Skeletal muscle tissue (tissue), 4 donors: ENCODE data around the gene CENPA. TPM values are rescaled to one million over a fixed set of nuclear protein-coding genes. Genes with fewer than 3 reads are reported as not detected.
"Not testable (repeated sequence)": the region's sequence is repeated elsewhere in the genome, so short reads cannot be mapped to it uniquely, and the experiment has no call there.

Experiments
- H3K27ac ChIP-seq: one replicate; pipeline ENCODE4 v1.7.0; 2013; ENCODE audit warnings: mild to moderate bottlenecking, low read depth, low read length, inconsistent platforms
- H3K27me3 ChIP-seq, 3 donors: one replicate each; pipeline ENCODE4 v1.7.0; 2013; ENCODE audit warnings: low read length in 3 of 3; ENCODE audit not compliant: control insufficient read depth in 3 of 3, insufficient read depth in 3 of 3
- H3K36me3 ChIP-seq, 3 donors: one replicate each; pipeline ENCODE4 v1.7.0; 2013; ENCODE audit warnings: low read length in 3 of 3; ENCODE audit not compliant: control insufficient read depth in 3 of 3, insufficient read depth in 3 of 3
- H3K4me1 ChIP-seq, 3 donors: one replicate each; pipeline ENCODE4 v1.7.0; 2013; ENCODE audit warnings: low read length in 3 of 3, mild to moderate bottlenecking in 3 of 3; ENCODE audit not compliant: control insufficient read depth in 3 of 3, insufficient read depth in 3 of 3
- H3K4me3 ChIP-seq, 3 donors: one replicate each; pipeline ENCODE4 v1.7.0; 2013; ENCODE audit warnings: low read length in 3 of 3
- H3K9ac ChIP-seq, 3 donors: one replicate each; pipeline ENCODE4 v1.7.0; 2013; ENCODE audit warnings: low read length in 3 of 3, mild to moderate bottlenecking in 3 of 3, moderate library complexity in 2 of 3, low read depth in 1 of 3
- H3K9me3 ChIP-seq, 3 donors: one replicate each; pipeline ENCODE4 v1.7.0; 2013; ENCODE audit warnings: low read length in 3 of 3; ENCODE audit not compliant: control insufficient read depth in 3 of 3
- total RNA-seq: library from RNA; depleted of rRNA; stranded (reverse); fragments of >200 nt; gene quantifications from one replicate; pipeline ENCODE4 v1.2.3, GENCODE V29; 2014
- donor health status: Osteomylitis.

CENPA gene
- total RNA-seq, 1 donor from 2014 or later: 2.6 TPM

- Histone ChIP-seq H3K36me3 (no peaks in the 10 kb centered on the region), H3K4me1 (no peaks in the 10 kb centered on the region), H3K27ac (no peak overlapping the region), H3K9me3 (no peaks in the 10 kb centered on the region), H3K9ac (no peak overlapping the region), H3K27me3 (no peaks in the 10 kb centered on the region), H3K4me3 (no peak overlapping the region)
Measured at GRCh38 chr2:26745609-26746327, 40.1 kb upstream of the CENPA start.

DNA sequence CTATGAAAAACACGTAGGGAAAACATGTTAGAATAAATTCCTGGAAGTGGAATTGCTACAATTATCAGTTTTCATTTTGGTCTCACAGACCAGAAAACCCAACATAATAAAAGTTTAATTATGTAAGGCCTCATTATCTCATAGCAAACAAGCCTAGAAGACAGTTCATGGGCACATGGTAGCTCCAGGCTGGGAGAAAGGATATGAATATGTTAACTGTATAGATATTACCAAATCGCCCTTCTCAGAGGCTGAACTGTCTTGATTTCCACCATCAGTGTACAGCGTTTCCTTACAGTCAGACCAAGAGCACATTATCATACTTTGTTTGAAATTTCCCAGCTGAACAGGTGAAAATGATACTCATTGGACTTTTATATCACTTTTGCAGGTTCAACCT lies 38.9 kb upstream of the CENPA start:
- H3K4me1 ChIP-seq: no peaks in the 10 kb centered on the region
- H3K27ac ChIP-seq: no peak overlapping the region
- no peaks in the 10 kb centered on the region for H3K36me3 ChIP-seq
- H3K9ac ChIP-seq: no peak overlapping the region
- no peak overlapping the region for H3K4me3 ChIP-seq
- no peaks in the 10 kb centered on the region for H3K9me3 ChIP-seq
- no peaks in the 10 kb centered on the region for H3K27me3 ChIP-seq

DNA sequence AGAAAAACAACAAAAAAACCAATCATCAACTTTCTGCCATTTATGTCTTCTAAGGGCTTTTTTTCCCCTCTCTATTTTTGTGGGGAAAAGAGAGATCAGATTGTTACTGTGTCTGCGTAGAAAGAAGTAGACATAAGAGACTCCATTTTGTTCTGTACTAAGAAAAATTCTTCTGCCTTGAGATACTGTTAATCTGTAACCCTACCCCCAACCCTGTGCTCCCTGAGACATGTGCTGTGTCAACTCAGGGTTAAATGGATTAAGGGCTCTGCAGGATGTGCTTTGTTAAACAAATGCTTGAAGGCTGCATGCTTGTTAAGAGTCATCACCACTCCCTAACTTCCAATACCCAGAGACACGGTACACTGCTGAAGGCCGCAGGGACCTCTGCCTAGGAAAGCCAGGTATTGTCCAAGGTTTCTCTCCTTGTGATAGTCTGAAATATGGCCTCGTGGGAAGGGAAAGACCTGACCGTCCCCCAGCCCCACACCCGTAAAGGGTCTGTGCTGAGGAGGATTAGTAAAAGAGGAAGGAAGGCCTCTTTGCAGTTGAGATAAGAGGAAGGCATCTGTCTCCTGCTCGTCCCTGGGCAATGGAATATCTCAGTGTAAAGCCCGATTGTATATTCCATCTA lies 36.0 kb upstream of the CENPA start:
- not testable (repeated sequence) for H3K4me1 ChIP-seq, H3K27ac ChIP-seq, H3K36me3 ChIP-seq, H3K4me3 ChIP-seq, H3K27me3 ChIP-seq, H3K9me3 ChIP-seq, H3K9ac ChIP-seq

DNA sequence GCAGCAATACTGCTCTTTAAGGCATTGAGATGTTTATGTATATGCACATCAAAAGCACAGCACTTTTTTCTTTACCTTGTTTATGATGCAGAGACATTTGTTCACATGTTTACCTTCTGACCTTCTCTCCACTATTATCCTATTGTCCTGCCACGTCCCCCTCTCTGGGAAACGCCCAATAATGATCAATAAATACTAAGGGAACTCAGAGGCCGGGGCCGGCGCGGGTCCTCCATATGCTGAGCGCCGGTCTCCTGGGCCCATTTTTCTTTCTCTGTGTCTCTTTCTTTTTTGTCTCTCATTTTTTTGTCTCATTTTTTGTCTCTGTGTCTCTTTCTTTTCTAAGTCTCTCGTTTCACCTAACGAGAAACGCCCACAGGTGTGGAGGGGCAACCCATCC lies 35.4 kb upstream of the CENPA start:
- H3K9me3 ChIP-seq, H3K36me3 ChIP-seq, H3K27ac ChIP-seq, H3K4me1 ChIP-seq, H3K9ac ChIP-seq, H3K4me3 ChIP-seq, H3K27me3 ChIP-seq: not testable (repeated sequence)

- no peaks in the 10 kb centered on the region for H3K9me3 ChIP-seq
- H3K27ac ChIP-seq: no peak overlapping the region
- H3K4me3 ChIP-seq: no peak overlapping the region
- H3K9ac ChIP-seq: no peak overlapping the region
- H3K27me3 ChIP-seq: no peaks in the 10 kb centered on the region
- no peaks in the 10 kb centered on the region for H3K36me3 ChIP-seq
- no peaks in the 10 kb centered on the region for H3K4me1 ChIP-seq
Measured at GRCh38 chr2:26752656-26753055, 33.2 kb upstream of the CENPA start.

DNA sequence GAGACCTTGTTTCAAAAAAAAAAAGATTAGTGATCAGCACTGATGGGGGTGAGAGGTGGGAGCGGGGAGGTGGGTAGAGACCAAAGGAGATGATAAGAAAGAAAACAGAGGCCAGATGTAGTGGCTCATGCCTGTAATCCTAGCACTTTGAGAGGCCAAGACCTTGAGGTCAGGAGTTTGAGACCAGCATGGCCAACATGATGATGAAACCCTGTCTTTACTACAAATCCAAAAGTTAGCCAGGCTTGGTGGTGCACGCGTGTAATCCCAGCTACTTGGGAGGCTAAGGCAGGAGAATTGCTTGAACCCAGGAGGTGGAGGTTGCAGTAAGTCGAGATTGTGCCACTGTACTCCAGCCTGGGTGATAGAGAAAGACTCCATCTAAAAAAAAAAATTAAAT lies 31.3 kb upstream of the CENPA start:
- Histone ChIP-seq H3K27ac (no peak overlapping the region), H3K36me3 (no peaks in the 10 kb centered on the region), H3K4me3 (no peak overlapping the region), H3K27me3 (no peaks in the 10 kb centered on the region), H3K4me1 (peaks cover 9 to 10% (median 9%) of the 10 kb centered on the region in 3 donors), H3K9ac (no peak overlapping the region), H3K9me3 (no peaks in the 10 kb centered on the region)

- Histone ChIP-seq H3K4me1 (peaks cover 9 to 10% (median 9%) of the 10 kb centered on the region in 3 donors), H3K27me3 (no peaks in the 10 kb centered on the region), H3K9me3 (no peaks in the 10 kb centered on the region), H3K4me3 (no peak overlapping the region), H3K27ac (no peak overlapping the region), H3K36me3 (no peaks in the 10 kb centered on the region), H3K9ac (no peak overlapping the region)
Measured at GRCh38 chr2:26754972-26755670, 30.7 kb upstream of the CENPA start.

GRCh38 chr2:26756337-26756736 lies 29.5 kb upstream of the CENPA start:
- Histone ChIP-seq H3K4me1 (peaks cover 9 to 10% (median 9%) of the 10 kb centered on the region in 3 donors), H3K4me3 (no peak overlapping the region), H3K36me3 (no peaks in the 10 kb centered on the region), H3K9ac (no peak overlapping the region), H3K9me3 (no peaks in the 10 kb centered on the region), H3K27me3 (no peaks in the 10 kb centered on the region), H3K27ac (no peak overlapping the region)

DNA sequence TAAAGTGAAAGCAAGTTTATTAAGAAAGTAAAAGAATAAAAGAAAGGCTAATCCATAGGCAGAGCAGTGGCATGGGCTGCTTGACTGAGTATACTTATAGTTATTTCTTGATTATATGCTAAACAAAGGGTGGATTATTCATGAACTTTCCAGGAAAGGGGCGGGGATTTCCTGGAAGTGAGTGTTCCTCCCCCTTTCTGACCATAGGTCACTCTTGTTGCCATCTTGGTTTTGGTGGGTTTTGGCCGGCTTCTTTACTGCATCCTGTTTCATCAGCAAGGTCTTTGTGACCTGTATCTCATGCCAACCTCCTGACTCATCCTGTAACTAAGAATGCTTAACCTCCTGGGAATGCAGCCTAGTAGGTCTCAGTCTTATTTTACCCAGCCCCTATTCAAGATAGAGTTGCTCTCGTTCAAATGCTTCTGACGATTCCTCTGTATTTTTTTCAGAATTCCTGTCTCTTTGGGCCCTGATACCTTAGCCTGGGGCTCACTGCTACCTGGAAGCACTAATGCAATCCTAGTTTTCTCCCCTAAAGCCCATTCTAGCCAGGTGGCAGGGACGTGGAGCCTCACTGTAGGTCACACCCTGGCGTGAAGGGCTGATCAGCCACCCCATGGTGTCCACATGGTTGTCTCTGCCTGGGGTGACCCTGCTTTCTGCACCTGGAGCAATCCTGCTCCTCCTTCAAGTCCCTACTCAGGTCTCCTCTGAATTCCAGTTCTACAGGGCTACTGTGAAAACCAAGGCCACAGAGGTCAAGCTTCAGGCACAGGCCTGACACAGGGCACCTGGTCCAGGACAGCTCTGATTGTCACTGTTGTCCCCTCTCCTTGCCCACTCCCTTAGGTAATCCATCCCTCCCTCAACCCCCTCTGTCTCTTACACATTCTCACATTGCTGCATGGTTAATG lies 27.7 kb upstream of the CENPA start:
- Histone ChIP-seq H3K27me3 (no peaks in the 10 kb centered on the region), H3K4me1 (peaks cover 9 to 10% (median 9%) of the 10 kb centered on the region in 3 donors), H3K9ac (peak overlapping the region in 1 of 3 donors; percentile 43), H3K9me3 (no peaks in the 10 kb centered on the region), H3K36me3 (no peaks in the 10 kb centered on the region), H3K27ac (peak overlapping the region; percentile 51), H3K4me3 (peak overlapping the region in 1 of 3 donors; percentile 54)
